MCF 10A (cell line): ENCODE measurements around the gene PSMF1. TPM values are rescaled to one million over a fixed set of nuclear protein-coding genes. Genes with fewer than 3 reads are reported as not detected.

ENCODE experiments used
- BruUV-seq: library from RNA; stranded (reverse); fragments of 400-500 nt; replicated peaks from 2 replicates; lab custom pipeline; 2021; lab: Mats Ljungman, UMichigan
- CTCF ChIA-PET: fragments of 300-600 bp; sonication (Branson Sonifier 250); formaldehyde crosslinking; extraction: SDS; loops from one replicate; lab custom pipeline; 2021; ENCODE audit warnings: antibody characterized with exemption, inconsistent platforms; lab: Yijun Ruan, JAX
- POLR2A ChIA-PET: fragments of 300-600, 350-650 bp; sonication (Branson Sonifier 250); formaldehyde crosslinking; extraction: SDS; loops from one replicate; lab custom pipeline; 2020; ENCODE audit warnings: antibody characterized with exemption, inconsistent platforms; lab: Yijun Ruan, JAX
- DNase-seq: peaks from one replicate; pipeline ENCODE4 v3.0.0-alpha.2; 2018; ENCODE audit not compliant: unreplicated experiment
- H3K27ac Mint-ChIP-seq: one replicate; pipeline ENCODE4 v1.8.0; 2022; ENCODE audit warnings: mild to moderate bottlenecking, low read depth, mixed read lengths; ENCODE audit not compliant: unreplicated experiment
- H3K27me3 Mint-ChIP-seq: one replicate; pipeline ENCODE4 v1.8.0; 2022; ENCODE audit warnings: mixed read lengths; ENCODE audit not compliant: insufficient read depth, unreplicated experiment
- H3K36me3 Mint-ChIP-seq: one replicate; pipeline ENCODE4 v1.8.0; 2022; ENCODE audit warnings: mild to moderate bottlenecking, moderate library complexity, mixed read lengths; ENCODE audit not compliant: insufficient read depth, unreplicated experiment
- H3K4me1 Mint-ChIP-seq: one replicate; pipeline ENCODE4 v1.8.0; 2022; ENCODE audit warnings: mixed read lengths; ENCODE audit not compliant: insufficient read depth, unreplicated experiment
- H3K4me3 Mint-ChIP-seq: one replicate; pipeline ENCODE4 v1.8.0; 2022; ENCODE audit warnings: mild to moderate bottlenecking, moderate library complexity, mixed read lengths; ENCODE audit not compliant: unreplicated experiment
- H3K9me3 Mint-ChIP-seq: one replicate; pipeline ENCODE4 v1.8.0; 2022; ENCODE audit warnings: mixed read lengths; ENCODE audit not compliant: unreplicated experiment
- CTCF ChIP-seq: fragments of 200-600 bp; IDR thresholded peaks from one replicate; pipeline ENCODE4 v1.8.0; 2022; ENCODE audit warnings: antibody characterized with exemption, mild to moderate bottlenecking; ENCODE audit not compliant: unreplicated experiment
- intact Hi-C: fragments of 100-400 bp; cut with micrococcal nuclease; formaldehyde crosslinking; loops from 2 replicates; pipeline ENCODE4 v1.14.1; 2022
- total RNA-seq: library from RNA; stranded (reverse); gene quantifications from 2 replicates; pipeline ENCODE4 v1.2.3, GENCODE V29; 2022

Gene PSMF1
- total RNA-seq, 1 experiment from 2014 or later = 207 TPM

GRCh38 chr20:1197801-1198200, 79.4 kb downstream of the PSMF1 start:
- BruUV-seq = no TSS peak
- no peak for TF ChIP-seq CTCF
- DNase-seq = no peak
- ChIA-PET CTCF (no interaction called here), POLR2A (interaction anchor here (0.9 kb wide), 1 partner anchor 11 kb away, joined by 3 read pairs; no protein-coding TSS in a partner anchor)
- H3K27ac Mint-ChIP-seq = no peak overlapping the region
- H3K4me3 Mint-ChIP-seq = no peak overlapping the region
- peaks cover 4% of the 10 kb centered on the region for H3K36me3 Mint-ChIP-seq
- no peaks in the 10 kb centered on the region for H3K9me3 Mint-ChIP-seq
- peaks cover 34% of the 10 kb centered on the region for H3K27me3 Mint-ChIP-seq
- intact Hi-C loops = no loop called here
- H3K4me1 Mint-ChIP-seq = no peaks in the 10 kb centered on the region

GRCh38 chr20:1198751-1199150, 80.3 kb downstream of the PSMF1 start:
- no TSS peak for BruUV-seq
- intact Hi-C loops = no loop called here
- ChIA-PET CTCF (no interaction called here), POLR2A (interaction anchor here (0.9 to 1.0 kb wide), 2 partner anchors 10 to 35 kb away, joined by 3 read pairs; no protein-coding TSS in a partner anchor)
- Mint-ChIP-seq H3K4me1 (no peaks in the 10 kb centered on the region), H3K36me3 (peaks cover 6% of the 10 kb centered on the region), H3K9me3 (no peaks in the 10 kb centered on the region), H3K27ac (no peak overlapping the region), H3K27me3 (peaks cover 34% of the 10 kb centered on the region), H3K4me3 (no peak overlapping the region)
- no peak for DNase-seq
- TF ChIP-seq CTCF = no peak

- CTCF ChIA-PET = no interaction called here
Measured at GRCh38 chr20:1199212-1199873, 80.9 kb downstream of the PSMF1 start.

More at GRCh38 chr20:1199212-1199873, 80.9 kb downstream of the PSMF1 start:
- POLR2A ChIA-PET = interaction anchor here (0.8 to 1.0 kb wide), 2 partner anchors 12 to 35 kb away, joined by 3 to 5 read pairs; no protein-coding TSS in a partner anchor
- Mint-ChIP-seq H3K4me1 (no peaks in the 10 kb centered on the region), H3K27me3 (peaks cover 34% of the 10 kb centered on the region), H3K27ac (no peak overlapping the region), H3K9me3 (no peaks in the 10 kb centered on the region), H3K36me3 (peaks cover 6% of the 10 kb centered on the region), H3K4me3 (no peak overlapping the region)
- no peak for DNase-seq
- no peak for TF ChIP-seq CTCF
- intact Hi-C loops = no loop called here
- BruUV-seq = no TSS peak
